Heart left ventricle (tissue), 13 donors: Measurements from ENCODE around the gene SND1.

ENCODE experiments used
- CTCF ChIP-seq, 12 donors: fragments of 200-600 bp; sonication (generic) in 4 of 12; IDR thresholded peaks; one replicate each; pipeline versions ENCODE4 v1.5.0 to v1.8.0; 2018 to 2022; ENCODE audit warnings: antibody characterized with exemption in 12 of 12, mild to moderate bottlenecking in 5 of 12
- POLR2A ChIP-seq, 2 donors: fragments of 450-650 bp; IDR thresholded peaks; one replicate each; pipeline ENCODE4 v1.6.1; 2017; ENCODE audit warnings: antibody characterized with exemption in 2 of 2, mild to moderate bottlenecking in 2 of 2, moderate library complexity in 2 of 2
- donor health status: ischemic (EF 13 %, LVEDD 7.1; RV severe dilation, severe dysfunction).
- donor health status: DM: no; HTN: yes; CAD: no.
- donor health status: DM: no; HTN: no; CAD: no.
- donor health status: ischemic (EF 25% LVEDD 6.9; RV normal size, moderate dysfunction).
- donor health status: ischemic (EF 25% LVEDD 5.7; RV mildly dilated, moderate dysfunction).
- donor health status: ischemic (EF 35%, LVEDD 5.7; RV mildly dilated, moderate dysfunction).
- donor health status: nonischemic (EF 11% LVEDD 7.7; RV severe dilation, severe dysfunction).
- donor health status: DM: yes; HTN: yes; CAD: no.
- donor health status: PGD.
- donor health status: ischemic (EF 29% LVEDD 5.4; RV normal size, mild dysfunction).
- donor health status: nonischemic (EF 23%, LVEDD 6.1; RV moderate dilation, normal function).

GRCh38 chr7:128026551-128026950 is 374.6 kb downstream of the SND1 start:
- TF ChIP-seq CTCF (IDR thresholded peaks at IDR 0.05): no peak
- TF ChIP-seq POLR2A (IDR thresholded peaks at IDR 0.05): no peak
